Ramos (cell line): Measurements from ENCODE around the gene BRSK2.
"Not testable (repeated sequence)": the region's sequence is repeated elsewhere in the genome, so short reads cannot be mapped to it uniquely, and the experiment has no call there.

ENCODE experiments used
- in situ Hi-C: fragments of 300-500 bp; cut with MboI; formaldehyde crosslinking; loops from one replicate; pipeline ENCODE4 v1.14.3; 2022; ENCODE audit warnings: low sequenced_read_pairs; ENCODE audit not compliant: unreplicated experiment

Gene BRSK2

DNA sequence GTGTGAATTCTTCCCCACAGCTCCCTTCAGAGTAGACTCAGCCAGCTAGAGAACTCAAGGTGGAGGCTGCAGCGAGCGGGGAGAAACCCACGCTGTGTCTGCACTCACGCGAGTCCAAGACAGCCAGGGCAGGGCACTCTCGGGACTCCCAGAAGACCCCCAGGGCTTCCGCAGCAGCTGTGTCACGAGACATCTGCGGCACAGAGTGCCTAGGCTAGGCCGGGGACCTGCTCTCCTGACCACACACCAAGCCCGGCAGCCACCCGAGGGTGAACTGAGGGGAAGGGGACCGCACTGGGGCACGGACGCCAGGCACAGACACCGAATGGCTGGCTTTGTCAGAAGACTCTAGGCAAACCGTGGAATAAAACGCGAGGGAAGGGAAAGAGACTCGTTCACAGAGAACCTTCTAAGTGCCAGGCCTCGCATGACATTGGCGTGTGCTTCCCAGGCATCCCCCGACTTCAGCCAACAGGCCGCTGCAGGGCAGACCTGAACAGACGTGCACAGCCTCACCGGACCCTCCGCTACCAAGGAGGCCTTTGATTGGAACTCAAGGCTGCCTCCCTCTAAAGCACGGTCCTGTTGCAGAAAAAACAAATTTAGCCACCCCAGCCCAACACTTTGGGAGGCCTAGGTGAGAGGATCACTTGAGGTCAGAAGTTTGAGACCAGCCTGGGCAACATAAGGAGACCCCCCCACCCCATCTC lies 115.0 kb downstream of the BRSK2 start:
- in situ Hi-C loops: no loop called here

DNA sequence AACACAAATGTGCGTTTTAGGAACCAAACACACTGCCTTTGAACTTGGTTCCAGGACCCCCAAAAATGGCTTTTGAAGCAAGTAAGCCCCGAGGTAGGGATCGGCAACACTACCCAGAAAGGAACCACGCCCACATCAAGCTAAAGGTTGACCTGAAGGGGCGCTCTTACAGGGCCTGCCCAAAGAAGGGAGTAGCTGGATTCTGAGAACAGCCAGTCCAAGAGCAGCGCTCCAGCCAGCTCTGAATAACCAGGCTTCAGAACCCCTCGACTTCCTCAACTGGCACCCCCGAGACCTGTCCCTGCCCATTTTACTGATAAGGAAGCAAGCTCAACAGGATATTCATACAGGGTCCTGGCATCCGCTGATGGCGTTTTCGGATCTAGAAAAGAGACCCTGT lies 115.7 kb downstream of the BRSK2 start:
- in situ Hi-C loops: no loop called here

DNA sequence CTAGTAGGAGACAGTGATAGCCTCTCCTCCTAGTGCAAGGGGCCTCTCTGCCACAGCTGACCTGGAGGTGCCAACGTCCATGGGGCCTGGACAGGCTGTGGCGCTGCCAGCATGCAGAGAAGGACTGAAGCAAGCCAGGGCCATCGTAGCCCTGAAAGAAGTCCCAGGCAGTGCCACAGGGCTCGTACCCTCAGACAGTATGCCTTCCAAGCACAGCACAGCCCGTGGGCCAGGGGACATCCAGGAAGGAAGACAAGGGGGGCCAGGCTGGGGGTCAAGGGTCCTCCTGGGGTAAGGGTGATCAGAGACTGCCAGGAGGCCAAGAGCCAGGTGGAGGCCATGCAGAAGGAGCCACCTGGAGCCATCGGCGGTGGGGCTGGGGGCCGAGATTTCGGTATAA lies 117.2 kb downstream of the BRSK2 start:
- in situ Hi-C loops: no loop called here

DNA sequence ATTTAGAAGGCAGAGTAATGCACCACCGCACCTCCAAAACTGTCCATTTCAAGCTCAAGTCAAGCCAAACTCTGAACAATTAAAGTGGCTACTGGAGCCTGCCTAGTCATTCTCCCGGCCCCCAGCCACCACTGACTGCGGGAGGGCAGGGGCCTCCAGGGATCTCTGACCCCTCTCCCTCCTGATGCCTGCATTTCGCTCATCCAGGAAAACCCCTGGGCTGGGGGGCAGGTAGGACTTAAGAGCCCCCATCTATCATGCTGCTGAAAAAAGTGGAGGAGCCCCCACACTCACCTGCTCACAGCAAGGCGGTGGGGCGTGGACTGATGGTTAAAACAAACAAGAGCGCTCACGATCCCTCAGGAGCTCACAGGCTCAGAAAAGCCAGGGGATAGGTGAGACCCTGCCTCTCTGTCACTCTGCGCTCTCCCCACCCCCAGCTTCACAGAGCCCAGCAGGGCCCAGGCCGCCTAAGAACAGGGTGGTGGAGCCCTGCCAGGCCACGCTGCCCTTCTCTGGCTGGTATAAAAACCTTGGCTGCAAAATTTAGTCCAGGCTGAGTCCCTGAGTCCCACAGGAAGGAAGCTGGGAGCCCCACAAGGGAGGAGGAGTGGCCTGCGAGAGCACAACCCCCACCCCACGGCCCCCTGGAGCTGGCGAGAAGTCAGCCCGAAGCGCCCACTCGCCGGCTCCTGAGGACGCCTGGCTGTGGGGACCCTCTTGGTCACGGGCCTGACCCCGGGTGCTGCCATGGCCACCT lies 117.8 kb downstream of the BRSK2 start:
- in situ Hi-C loops: no loop called here

DNA sequence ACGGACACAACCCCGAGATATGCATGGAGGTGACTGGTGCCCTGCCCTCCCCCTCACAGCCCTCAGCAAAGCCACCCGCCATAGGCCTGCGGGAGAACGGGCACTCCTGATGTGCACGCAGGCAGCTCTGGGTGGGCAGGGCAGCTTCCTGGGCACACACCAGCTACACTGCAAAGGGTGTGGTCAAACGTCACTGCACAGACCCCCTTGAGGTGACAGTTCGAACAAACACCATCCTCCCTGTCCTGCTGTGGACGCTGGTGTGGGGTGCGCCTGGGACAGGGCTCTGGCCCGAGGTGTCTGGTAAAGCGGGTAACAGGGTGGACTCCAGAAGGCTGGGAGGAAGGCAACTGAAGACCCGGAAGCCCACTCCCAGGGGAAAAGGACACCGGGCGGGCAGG lies 118.8 kb downstream of the BRSK2 start:
- in situ Hi-C loops: no loop called here

DNA sequence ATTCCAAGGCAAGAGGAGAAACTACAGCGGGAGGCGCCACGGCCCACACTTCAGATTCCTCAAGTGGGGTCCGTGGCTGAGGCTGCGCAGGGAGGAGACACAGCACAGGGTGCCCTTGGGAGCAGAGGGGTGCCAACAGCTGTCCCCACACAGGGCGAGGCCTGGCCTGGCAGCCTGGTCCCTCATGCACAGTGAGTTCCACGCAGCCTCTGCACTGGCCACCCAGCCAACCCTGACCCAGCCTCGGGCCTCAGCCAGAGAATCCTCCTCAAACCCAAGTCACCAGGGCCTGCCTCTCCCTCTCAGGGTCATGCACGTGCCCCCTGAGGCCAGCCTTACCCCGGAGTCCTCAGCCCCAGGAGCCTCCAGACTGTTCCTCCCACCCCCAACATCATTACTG lies 119.3 kb downstream of the BRSK2 start:
- in situ Hi-C loops: no loop called here

DNA sequence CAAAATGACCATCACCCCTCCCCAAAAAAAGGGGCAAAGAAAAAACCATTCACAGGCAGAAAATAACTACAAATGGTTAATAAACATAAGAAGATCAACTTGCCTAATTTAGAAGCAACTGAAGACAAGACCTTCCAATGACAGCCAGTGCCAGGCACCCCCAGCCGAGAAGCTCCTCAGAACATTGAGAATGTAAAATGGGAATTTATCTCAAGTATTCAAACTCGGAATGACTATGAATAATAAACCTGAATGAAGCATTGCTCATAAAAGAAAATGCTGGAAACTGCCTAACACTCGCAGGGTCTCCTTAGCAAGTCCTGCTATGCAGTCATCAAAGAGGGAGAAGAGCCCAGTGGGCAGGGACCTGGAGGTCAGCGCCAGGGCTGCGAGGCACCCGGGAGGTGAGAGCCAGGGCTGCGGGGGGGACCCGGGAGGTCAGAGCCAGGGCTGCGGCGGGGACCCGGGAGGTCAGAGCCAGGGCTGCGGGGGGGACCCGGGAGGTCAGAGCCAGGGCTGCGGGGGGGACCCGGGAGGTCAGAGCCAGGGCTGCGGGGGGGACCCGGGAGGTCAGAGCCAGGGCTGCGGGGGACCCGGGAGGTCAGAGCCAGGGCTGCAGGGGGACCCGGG lies 120.0 kb downstream of the BRSK2 start:
- in situ Hi-C loops: no loop called here

DNA sequence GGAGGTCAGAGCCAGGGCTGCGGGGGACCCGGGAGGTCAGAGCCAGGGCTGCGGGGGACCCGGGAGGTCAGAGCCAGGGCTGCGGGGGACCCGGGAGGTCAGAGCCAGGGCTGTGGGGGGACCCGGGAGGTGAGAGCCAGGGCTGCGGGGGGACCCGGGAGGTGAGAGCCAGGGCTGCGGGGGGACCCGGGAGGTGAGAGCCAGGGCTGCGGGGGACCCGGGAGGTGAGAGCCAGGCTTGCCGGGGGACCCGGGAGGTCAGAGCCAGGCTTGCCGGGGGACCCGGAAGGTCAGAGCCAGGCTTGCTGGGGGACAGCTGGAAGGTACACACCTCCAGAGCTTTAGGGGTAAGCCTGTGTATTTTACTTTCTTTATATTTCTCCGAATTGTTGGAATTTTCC lies 120.6 kb downstream of the BRSK2 start:
- in situ Hi-C loops: not testable (repeated sequence)

DNA sequence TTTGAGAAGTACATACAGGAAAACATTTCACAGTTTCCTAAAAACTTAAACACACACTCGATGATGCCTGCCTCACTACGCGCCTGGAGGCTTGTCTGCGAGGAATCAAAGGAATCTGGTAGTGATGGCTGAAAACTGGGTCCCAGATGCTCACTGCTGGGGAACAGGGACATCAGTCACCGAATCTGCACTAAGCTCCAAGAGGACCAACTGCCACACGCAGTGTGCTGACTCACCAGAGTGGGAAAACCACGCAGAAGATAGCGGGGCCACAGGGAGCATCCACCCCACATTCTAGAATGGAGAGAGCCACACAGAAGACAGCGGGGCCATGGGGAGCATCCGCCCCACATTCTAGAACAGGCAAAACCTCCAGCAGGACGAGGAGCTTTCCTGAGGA lies 121.2 kb downstream of the BRSK2 start:
- in situ Hi-C loops: no loop called here

DNA sequence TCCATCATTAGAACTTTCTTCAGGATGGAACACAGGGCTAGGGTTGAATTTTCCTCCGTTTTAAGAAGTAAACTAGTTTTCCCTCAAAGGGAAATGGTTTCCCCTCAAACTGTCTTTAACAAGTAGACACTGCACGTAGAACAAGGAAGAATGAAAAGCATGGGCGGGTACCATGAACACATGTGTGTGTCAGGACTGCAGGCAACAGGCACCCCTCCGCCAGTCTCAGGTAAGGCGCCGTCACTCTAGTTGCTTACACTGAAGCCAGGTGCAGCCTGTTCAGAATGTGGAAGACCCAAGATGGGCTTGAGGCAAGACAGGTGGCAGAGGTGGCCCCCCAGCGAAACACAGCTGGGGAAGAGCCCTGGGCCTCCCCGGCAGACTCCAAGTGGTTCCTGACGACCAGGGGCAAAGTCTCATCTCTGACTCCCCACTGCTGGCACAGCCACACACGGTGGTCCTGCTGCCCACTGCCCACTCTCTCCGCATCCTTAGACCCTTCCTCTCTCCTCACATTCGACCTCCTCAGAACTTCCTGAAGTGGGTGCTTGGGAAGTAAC lies 122.3 kb downstream of the BRSK2 start:
- in situ Hi-C loops: no loop called here
